ENCODE measurements around the gene PNLIPRP2. TPM values are rescaled to one million over a fixed set of nuclear protein-coding genes. Genes with fewer than 3 reads are reported as not detected.

PNLIPRP2 gene
- total RNA-seq, 1 experiment from 2014 or later: 0.28 TPM

GRCh38 chr10:116688741-116689495, 68.2 kb downstream of the PNLIPRP2 start:
- Mint-ChIP-seq H3K4me3 (no peak overlapping the region), H3K27me3 (ENCODE audit: low read depth) (no peaks in the 10 kb centered on the region), H3K27ac (no peak overlapping the region), H3K9me3 (peaks cover 4% of the 10 kb centered on the region; the same call in 1 of the 2 replicates), H3K4me1 (peaks cover 45% of the 10 kb centered on the region), H3K36me3 (no peaks in the 10 kb centered on the region; the same call in 1 of the 2 replicates)
- POLR2A ChIA-PET: no interaction called here
- ATAC-seq (no peak), DNase-seq (ENCODE audit: low spot score) (no peak)
- CTCF ChIA-PET: interaction anchor here (0.8 to 1.8 kb wide), 4 partner anchors 31 to 486 kb away, joined by 3 to 7 read pairs (median 4); no protein-coding TSS in a partner anchor
- TF ChIP-seq CDX4 (CRISPR knock-in tag; IDR thresholded peaks at IDR 0.05; ENCODE audit: borderline replicate concordance) (no peak), ZNF425 (CRISPR knock-in tag; conservative IDR thresholded peaks at IDR 0.05) (no peak), EMX1 (CRISPR knock-in tag; IDR thresholded peaks at IDR 0.05) (no peak)

GRCh38 chr10:116689744-116690143, 69.0 kb downstream of the PNLIPRP2 start:
- ChIA-PET CTCF (interaction anchor here (0.8 to 3.3 kb wide), 7 partner anchors 8 to 485 kb away, joined by 3 to 25 read pairs (median 19); no protein-coding TSS in a partner anchor), POLR2A (no interaction called here)
- no peak for DNase-seq (ENCODE audit: low spot score)
- Mint-ChIP-seq H3K4me1 (peaks cover 53% of the 10 kb centered on the region), H3K9me3 (peaks cover 4% of the 10 kb centered on the region; the same call in 1 of the 2 replicates), H3K4me3 (no peak overlapping the region), H3K27ac (no peak overlapping the region), H3K27me3 (ENCODE audit: low read depth) (no peaks in the 10 kb centered on the region), H3K36me3 (no peaks in the 10 kb centered on the region; the same call in 1 of the 2 replicates)
- no peak for TF ChIP-seq NR2C2 (CRISPR knock-in tag; IDR thresholded peaks at IDR 0.05)
- TF ChIP-seq ESRRA (CRISPR knock-in tag; IDR thresholded peaks at IDR 0.05; ENCODE audit: borderline replicate concordance): no peak
- no peak for TF ChIP-seq E2F4 (CRISPR knock-in tag; IDR thresholded peaks at IDR 0.05; ENCODE audit: borderline replicate concordance, low read depth)
- TF ChIP-seq AFF4 (CRISPR knock-in tag; IDR thresholded peaks at IDR 0.05; ENCODE audit: borderline replicate concordance): no peak
- TF ChIP-seq PRDM15 (CRISPR knock-in tag; IDR thresholded peaks at IDR 0.05): no peak
- TF ChIP-seq HMGA2 (CRISPR knock-in tag; IDR thresholded peaks at IDR 0.05): no peak
- TF ChIP-seq STAT6 (CRISPR knock-in tag; conservative IDR thresholded peaks at IDR 0.05; ENCODE audit: low read depth): no peak
- no peak for TF ChIP-seq MAX (CRISPR knock-in tag; IDR thresholded peaks at IDR 0.05)
- TF ChIP-seq HMGXB4 (CRISPR knock-in tag; IDR thresholded peaks at IDR 0.05): no peak
- ATAC-seq: no peak
